ENCODE data around the gene GTF3C4.

The GTF3C4 gene

DNA sequence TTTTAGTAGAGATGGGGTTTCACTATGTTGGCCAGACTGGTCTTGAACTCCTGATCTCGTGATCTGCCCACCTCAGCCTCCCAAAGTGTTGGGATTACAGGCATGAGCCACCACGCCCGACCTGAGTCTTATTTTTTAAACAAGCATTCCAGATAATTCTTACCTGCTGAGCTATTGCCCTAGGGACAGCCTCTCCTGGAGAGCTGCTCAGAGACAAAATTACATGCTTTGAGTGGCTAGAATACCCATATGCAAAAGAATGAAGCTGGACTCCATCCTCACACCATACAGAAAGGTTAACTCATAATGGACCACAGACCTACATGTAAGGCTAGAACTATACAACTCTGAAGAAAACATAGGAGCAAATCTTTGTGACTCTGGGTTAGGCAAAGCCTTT lies 41.6 kb downstream of the GTF3C4 start:
- no peak overlapping the region for H3K27ac ChIP-seq (ENCODE audit: low read depth, low read length, poor library complexity, severe bottlenecking)
- H3K9ac ChIP-seq (ENCODE audit: low read length) = no peak overlapping the region
- no peaks in the 10 kb centered on the region for H3K36me3 ChIP-seq (ENCODE audit: insufficient read depth, low read length)
- H3K9me2 ChIP-seq (ENCODE audit: low read depth, low read length) = no peaks in the 10 kb centered on the region
- TF ChIP-seq, protein P1, sequence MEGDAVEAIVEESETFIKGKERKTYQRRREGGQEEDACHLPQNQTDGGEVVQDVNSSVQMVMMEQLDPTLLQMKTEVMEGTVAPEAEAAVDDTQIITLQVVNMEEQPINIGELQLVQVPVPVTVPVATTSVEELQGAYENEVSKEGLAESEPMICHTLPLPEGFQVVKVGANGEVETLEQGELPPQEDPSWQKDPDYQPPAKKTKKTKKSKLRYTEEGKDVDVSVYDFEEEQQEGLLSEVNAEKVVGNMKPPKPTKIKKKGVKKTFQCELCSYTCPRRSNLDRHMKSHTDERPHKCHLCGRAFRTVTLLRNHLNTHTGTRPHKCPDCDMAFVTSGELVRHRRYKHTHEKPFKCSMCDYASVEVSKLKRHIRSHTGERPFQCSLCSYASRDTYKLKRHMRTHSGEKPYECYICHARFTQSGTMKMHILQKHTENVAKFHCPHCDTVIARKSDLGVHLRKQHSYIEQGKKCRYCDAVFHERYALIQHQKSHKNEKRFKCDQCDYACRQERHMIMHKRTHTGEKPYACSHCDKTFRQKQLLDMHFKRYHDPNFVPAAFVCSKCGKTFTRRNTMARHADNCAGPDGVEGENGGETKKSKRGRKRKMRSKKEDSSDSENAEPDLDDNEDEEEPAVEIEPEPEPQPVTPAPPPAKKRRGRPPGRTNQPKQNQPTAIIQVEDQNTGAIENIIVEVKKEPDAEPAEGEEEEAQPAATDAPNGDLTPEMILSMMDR (IDR thresholded peaks at IDR 0.05; ENCODE audit: low read length) = no peak
- no peak for TF ChIP-seq EZH2 (IDR thresholded peaks at IDR 0.05; ENCODE audit: borderline replicate concordance, low read length)
- H3K27me3 ChIP-seq (ENCODE audit: insufficient read depth, low read length) = no peaks in the 10 kb centered on the region
- H3K4me3 ChIP-seq (ENCODE audit: low read depth, low read length, poor library complexity, severe bottlenecking) = no peak overlapping the region
- H3F3A ChIP-seq (ENCODE audit: insufficient read depth, low read length) = no peaks in the 10 kb centered on the region
- H3K79me2 ChIP-seq (ENCODE audit: insufficient read depth, low read length) = no peaks in the 10 kb centered on the region
- H3K4me1 ChIP-seq (ENCODE audit: insufficient read depth, low read length, severe bottlenecking) = no peaks in the 10 kb centered on the region
- no peak overlapping the region for H2AFZ ChIP-seq (ENCODE audit: low read length)
- H3K9me3 ChIP-seq (ENCODE audit: low read length) = no peaks in the 10 kb centered on the region
- H4K20me1 ChIP-seq (ENCODE audit: insufficient read depth, low read length) = no peaks in the 10 kb centered on the region
- no peak overlapping the region for H3K4me2 ChIP-seq (ENCODE audit: low read length)

- Histone ChIP-seq H3K9me3 (ENCODE audit: low read length) (no peaks in the 10 kb centered on the region), H4K20me1 (ENCODE audit: insufficient read depth, low read length) (no peaks in the 10 kb centered on the region), H3F3A (ENCODE audit: insufficient read depth, low read length) (no peaks in the 10 kb centered on the region), H3K79me2 (ENCODE audit: insufficient read depth, low read length) (no peaks in the 10 kb centered on the region), H3K27me3 (ENCODE audit: insufficient read depth, low read length) (no peaks in the 10 kb centered on the region), H3K4me1 (ENCODE audit: insufficient read depth, low read length, severe bottlenecking) (no peaks in the 10 kb centered on the region), H3K36me3 (ENCODE audit: insufficient read depth, low read length) (no peaks in the 10 kb centered on the region), H3K9ac (ENCODE audit: low read length) (no peak overlapping the region), H3K9me2 (ENCODE audit: low read depth, low read length) (no peaks in the 10 kb centered on the region), H3K27ac (ENCODE audit: low read depth, low read length, poor library complexity, severe bottlenecking) (no peak overlapping the region), H2AFZ (ENCODE audit: low read length) (no peak overlapping the region), H3K4me3 (ENCODE audit: low read depth, low read length, poor library complexity, severe bottlenecking) (no peak overlapping the region), H3K4me2 (ENCODE audit: low read length) (no peak overlapping the region)
- TF ChIP-seq, protein P1 (IDR thresholded peaks at IDR 0.05; ENCODE audit: low read length) = no peak
- TF ChIP-seq EZH2 (IDR thresholded peaks at IDR 0.05; ENCODE audit: borderline replicate concordance, low read length) = no peak
Observed at GRCh38 chr9:132712753-132713152, 42.5 kb downstream of the GTF3C4 start.

DNA sequence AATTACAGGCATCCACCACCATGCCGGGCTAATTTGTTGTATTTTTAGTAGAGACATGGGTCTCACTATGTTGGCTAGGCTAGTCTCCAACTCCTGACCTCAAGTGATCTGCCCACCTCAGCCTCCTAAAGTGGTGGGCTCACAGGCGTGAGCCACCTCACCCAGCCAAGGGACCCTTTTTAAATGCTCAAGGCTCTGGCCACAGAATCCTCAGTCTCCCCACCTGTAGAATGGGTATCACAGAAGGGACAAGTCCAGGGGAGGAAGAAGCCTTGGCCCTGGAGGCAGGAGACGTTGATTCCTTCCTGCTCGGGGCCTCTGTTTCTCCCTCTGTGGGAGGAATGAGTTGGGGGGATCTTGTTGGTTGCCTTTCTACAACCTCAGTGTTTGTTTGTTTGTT lies 45.7 kb downstream of the GTF3C4 start:
- Histone ChIP-seq H3K27me3 (ENCODE audit: insufficient read depth, low read length) (no peaks in the 10 kb centered on the region), H3K4me1 (ENCODE audit: insufficient read depth, low read length, severe bottlenecking) (no peaks in the 10 kb centered on the region), H2AFZ (ENCODE audit: low read length) (no peak overlapping the region), H3F3A (ENCODE audit: insufficient read depth, low read length) (no peaks in the 10 kb centered on the region), H3K27ac (ENCODE audit: low read depth, low read length, poor library complexity, severe bottlenecking) (no peak overlapping the region), H3K9ac (ENCODE audit: low read length) (no peak overlapping the region), H3K9me3 (ENCODE audit: low read length) (no peaks in the 10 kb centered on the region), H3K4me3 (ENCODE audit: low read depth, low read length, poor library complexity, severe bottlenecking) (no peak overlapping the region), H3K36me3 (ENCODE audit: insufficient read depth, low read length) (no peaks in the 10 kb centered on the region), H4K20me1 (ENCODE audit: insufficient read depth, low read length) (no peaks in the 10 kb centered on the region), H3K9me2 (ENCODE audit: low read depth, low read length) (no peaks in the 10 kb centered on the region), H3K4me2 (ENCODE audit: low read length) (no peak overlapping the region), H3K79me2 (ENCODE audit: insufficient read depth, low read length) (no peaks in the 10 kb centered on the region)
- no peak for TF ChIP-seq EZH2 (IDR thresholded peaks at IDR 0.05; ENCODE audit: borderline replicate concordance, low read length)
- TF ChIP-seq, protein P1 (IDR thresholded peaks at IDR 0.05; ENCODE audit: low read length) = no peak

Data from OCI-LY1 (cell line).